HG03066 (cell line): Measurements from ENCODE around the gene PANK2.
"Not testable (repeated sequence)": the region's sequence is repeated elsewhere in the genome, so short reads cannot be mapped to it uniquely, and the experiment has no call there.

ENCODE experiments used
- ATAC-seq: cut with Tn5 transposase; IDR thresholded peaks from one replicate; pipeline ENCODE4 v1.9.1; 2021; ENCODE audit warnings: low read depth; ENCODE audit not compliant: unreplicated experiment

The PANK2 gene

DNA sequence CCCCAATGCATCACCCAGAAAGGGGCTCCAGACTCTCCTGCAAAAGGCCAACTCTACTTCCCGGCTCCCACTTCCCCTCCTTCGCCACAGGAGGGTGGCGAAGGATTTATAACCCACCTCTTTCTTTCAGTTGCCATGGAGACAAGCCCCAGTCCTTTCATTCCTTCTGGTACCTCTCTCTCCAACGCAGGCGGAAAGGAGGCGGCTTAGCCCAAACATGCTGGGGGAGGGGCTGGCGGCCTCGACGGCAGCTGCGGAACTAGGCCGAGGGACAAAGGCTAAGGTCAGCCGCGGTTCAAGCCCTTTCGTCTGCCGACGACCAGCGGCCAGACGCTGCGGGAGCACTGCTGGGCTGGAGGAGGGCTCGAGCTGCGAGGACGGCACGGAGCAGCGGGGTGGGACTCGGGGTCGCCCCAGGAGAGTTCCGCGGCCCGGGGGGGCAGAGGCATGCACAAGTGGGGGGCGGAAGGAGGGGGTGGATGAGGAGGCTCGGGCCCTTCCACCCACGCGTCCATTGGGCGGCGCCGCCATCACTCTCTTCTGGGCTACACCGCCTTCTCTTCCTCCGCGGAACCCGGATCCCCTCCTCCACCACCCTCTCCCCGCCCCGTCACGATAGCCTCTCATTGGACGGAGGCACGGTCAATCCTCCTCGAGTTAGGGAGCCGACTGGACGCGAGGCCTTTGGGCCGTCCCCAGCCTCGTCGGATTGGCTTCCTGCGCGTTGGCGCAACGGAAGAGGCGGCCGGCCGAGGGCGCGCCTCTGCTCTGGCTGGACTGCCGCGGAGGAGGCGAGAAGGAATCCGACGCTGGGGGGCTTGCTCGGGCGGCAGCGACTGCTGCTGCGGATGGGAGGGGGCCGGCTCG, at the start of gene PANK2:
PANK2 (plus strand) TSS at position 766 of the 867 bp plus-strand sequence.
- peak; percentile 94 for ATAC-seq

DNA sequence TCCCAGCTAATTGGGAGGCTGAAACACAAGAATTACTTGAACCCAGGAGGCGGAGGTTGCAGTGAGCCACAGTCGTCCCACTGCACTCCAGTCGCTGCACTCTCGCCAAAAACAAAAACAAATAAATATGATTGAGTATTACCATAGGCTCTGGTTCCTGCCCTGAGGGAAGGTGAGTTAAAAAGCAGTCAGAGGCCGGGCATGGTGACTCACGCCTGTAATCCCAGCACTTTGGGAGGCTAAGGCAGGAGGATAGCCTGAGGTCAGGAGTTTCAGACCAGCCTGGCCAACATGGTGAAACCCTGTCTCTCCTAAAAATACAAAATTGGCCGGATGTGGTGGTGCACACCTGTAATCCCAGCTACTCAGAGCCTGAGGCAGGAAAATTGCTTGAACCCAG, 49.0 kb upstream of the PANK2 start:
- not testable (repeated sequence) for ATAC-seq

DNA sequence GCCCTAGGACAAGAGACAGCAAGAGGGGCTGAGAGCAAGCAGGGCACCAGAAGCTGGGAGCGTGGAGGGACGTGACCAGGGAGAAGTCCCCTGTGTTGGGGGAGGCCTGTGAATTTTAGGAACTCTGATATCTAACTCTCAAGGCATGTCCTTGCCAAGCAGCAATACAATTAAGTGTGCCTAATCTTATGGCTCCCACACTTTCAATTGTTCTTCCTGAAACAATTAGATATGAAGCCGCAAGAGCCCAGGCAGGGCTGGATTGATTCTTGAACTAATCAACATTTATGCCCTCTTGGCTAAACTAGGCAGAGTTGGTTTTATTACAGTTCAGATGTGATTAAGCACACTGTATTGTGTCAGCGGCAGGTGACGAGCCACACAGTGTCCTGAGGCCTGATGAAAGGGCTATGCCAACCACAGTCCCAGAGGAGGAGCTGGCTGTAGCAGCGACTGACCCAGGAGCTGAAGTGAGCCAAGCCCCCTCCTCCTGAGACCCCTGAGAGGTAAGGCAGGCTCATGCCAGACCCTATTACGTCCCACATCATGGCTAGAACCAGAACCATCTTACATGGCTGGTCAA, 46.7 kb upstream of the PANK2 start:
- no peak for ATAC-seq

DNA sequence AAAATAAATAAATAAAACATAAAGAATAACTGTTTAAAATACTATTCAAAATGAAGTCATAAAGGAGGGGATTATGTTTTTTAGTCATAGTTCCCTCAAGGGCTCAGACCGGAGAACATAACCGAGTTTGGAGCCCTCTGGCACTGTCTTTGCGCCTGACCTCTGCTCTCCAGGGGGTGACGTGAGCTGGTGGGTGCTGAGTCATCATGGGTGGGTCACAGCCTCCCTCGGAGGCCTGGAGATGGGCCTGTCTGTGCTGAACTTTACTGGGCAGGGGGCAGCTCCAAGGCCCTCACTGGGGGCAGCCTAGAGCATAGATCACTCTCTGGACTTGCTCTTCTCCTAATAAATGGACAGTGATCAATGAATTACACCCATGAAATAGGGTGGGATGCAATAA, 45.7 kb upstream of the PANK2 start:
- ATAC-seq, result no peak

DNA sequence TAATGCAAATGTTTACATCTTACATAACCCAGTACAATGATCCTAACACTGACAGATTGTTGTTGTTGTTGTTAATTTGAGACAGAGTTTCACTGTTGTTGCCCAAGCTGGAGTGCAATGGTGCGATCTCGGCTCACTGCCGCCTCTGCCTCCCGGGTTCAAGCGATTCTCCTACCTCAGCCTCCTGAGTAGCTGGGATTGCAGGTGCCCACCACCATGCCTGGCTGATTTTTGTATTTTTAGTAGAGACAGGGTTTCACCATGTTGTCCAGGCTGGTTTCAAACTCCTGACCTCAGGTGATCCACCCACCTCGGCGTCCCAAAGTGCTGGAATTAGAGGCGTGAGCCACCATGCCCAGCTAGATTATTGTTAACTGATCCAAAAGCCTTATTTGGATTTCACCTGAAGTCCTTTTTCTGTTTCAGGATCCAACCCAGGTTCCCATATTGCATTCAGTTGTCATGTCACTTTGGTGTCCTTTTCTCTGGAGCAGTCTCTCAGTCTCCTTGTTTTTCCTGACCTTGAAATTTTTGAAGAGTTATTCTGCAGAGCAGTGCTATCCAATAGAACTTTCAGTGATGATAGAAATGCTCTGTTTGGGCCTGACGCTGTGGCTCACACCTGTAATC, 45.1 kb upstream of the PANK2 start:
- ATAC-seq, result not testable (repeated sequence)

DNA sequence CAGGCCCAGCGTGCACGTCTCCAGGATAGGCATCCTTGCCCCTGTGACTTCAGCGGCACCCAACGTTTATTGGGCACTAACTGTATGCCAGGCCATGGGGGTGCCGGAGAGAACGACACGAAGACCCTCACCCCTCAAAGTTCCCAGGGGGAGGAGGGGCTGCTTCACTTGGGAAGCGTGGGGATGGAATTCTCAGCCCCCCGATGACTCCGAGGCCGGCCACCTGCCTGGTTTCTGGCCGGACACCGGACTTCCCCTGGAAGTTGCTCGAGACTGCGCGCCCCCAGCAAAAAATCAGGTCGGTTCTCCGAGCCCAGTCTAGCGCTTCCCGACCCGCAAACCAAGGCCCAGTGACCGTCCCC, 42.8 kb upstream of the PANK2 start:
- no peak for ATAC-seq

DNA sequence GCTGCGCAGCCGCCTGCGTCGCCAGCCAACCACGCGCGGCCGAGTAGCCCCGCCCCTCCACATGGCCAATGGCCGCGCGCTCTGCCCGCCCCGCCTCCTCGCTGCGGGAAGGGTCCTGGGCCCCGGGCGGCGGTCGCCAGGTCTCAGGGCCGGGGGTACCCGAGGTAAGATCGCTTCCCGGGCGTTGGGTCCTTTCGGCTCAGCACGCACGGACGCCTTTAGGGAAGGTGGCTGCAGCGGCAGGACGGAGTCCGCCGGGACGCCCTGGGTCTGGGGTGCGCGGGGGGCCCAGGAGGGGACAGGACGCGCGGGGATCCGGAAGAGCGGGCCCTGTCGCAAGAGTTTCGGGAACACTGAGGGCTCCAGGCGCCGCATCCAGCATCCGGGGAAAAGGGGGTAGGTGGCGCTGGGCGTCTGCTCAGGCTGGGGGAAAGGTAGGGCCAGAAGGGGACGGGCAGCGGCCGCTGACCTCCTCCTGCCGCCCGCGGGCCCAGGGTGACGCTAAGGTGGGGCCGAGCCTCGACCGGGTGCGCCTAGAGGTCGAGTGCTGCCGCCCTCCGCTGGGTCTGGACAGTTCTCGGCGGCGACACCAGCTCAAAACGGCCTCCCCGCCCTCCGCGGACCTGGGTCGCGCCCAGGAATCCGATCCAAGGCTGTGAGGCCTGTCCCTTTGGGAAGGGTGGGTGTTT, 42.3 kb upstream of the PANK2 start, which contains the start of gene MAVS:
MAVS (plus strand) TSS at position 95 of the 689 bp plus-strand sequence. CDS start 7,791 bp downstream, outside the sequence.
- ATAC-seq, result peak; percentile 83

DNA sequence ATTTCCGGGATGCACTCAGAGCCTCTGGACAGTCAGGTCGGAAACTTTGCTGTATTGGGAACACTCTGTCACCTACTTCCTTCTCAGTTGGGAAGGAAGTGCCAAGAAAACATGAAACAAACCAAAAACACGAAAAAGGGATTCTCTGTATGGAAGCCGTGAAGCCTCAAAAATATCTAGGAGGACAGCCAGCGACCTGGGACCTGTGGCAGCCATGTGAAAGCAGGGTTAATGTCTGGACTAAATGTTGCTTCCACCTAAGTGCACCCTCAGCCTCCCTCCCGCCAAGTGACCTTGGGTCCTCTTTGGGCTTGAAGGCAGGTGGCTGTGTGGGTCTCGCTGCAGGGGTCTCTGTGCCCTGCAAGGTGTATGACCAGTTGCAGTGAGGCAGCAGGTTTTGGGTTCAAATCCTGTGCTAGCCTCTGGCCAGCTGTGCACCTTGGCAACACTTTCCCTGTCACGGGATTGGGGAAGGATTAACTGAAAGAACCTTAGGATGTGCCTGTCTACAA, 41.7 kb upstream of the PANK2 start:
- ATAC-seq, result no peak

DNA sequence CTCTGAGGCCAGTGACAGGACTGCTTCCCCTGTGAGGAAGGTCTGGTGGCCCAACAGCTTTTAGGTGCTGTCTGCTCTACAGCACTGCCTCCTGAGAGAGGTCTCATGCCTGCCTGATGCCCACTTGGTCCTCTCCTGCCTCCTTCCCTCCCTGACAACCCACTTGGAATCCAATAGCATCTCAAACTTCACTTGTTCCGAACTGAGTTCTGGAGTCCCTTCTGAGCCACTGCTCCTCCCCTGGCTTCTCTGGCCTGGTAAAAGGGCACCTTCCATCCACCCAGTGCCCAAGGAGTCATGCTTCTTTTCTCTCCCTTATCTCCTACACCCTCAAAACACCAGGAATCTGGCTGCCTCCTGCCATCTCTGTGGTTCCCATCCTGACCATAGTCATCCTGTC, 40.6 kb upstream of the PANK2 start:
- no peak for ATAC-seq

DNA sequence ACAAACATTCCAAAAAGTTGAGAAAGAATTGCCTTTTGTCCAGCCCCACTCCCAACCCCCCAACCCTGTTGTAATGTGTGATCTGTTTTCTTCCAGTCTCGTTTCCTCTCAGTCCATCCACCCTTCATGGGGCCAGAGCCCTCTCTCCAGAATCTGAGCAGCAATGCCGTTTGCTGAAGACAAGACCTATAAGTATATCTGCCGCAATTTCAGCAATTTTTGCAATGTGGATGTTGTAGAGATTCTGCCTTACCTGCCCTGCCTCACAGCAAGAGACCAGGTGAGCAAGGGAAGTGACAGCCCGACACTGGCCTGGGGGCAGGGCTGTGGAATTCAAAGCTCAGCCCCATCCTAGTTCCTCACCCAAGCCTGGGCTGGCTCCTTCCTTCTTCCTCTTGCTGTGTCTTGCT, 34.7 kb upstream of the PANK2 start:
- no peak for ATAC-seq

DNA sequence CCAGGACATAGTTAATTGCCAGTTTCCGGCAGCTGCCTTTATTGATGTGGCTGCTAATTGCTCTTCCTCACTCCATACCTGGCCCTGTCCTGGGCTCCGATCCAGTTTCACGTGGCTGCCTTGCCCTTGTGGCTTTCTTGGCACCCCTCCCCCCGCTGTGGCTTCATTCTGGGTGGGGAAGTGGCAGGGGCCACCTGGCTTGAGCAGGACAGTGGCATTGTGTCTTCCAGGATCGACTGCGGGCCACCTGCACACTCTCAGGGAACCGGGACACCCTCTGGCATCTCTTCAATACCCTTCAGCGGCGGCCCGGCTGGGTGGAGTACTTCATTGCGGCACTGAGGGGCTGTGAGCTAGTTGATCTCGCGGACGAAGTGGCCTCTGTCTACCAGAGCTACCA, 31.8 kb upstream of the PANK2 start:
- no peak for ATAC-seq

DNA sequence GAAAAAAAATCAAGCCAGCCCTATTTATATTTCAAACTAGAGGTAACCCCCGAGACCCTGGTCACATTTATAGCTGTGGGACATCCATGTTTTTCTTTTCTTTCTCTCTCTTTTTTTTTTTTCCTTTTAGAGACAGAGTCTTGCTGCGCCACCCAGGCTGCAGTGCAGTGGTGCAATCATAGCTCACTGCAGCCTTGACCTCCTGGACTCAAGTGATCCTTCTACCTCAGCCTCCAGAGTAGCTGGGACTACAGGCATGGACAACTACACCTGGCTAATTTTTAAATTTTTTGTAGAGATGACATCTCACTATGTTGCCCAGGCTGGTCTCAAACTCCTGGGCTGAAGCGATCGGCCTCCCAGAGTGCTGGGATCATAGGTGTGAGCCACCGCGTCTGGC, 30.5 kb upstream of the PANK2 start:
- ATAC-seq, result no peak

DNA sequence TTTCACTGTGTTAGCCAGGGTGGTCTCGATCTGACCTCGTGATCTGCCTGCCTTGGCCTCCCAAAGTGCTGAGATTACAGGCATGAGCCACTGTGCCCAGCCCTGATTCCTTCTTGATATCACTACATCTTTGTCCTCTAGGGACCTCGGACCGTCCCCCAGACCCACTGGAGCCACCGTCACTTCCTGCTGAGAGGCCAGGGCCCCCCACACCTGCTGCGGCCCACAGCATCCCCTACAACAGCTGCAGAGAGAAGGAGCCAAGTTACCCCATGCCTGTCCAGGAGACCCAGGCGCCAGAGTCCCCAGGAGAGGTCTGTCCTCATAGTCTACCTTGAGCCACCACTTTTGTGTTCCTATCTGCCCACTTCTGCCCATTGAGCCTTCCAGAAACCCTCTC, 28.0 kb upstream of the PANK2 start:
- no peak for ATAC-seq

DNA sequence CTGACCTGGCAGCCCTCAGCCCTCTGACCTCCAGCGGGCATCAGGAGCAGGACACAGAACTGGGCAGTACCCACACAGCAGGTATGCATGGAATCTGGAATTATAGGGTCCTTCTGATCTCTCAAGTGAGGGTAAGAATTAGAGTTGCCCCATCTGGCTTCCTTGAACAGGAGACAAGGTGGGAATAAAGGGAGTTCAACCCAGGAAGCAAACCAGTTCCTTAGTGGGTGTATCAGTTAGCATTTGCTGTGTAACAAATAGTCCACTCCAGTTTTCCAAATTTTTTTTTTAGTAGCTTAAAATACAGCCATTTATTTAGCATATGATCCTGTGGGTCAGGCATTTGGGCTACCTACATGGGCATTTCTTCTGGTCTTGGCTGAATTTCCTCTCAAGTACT, 26.9 kb upstream of the PANK2 start:
- no peak for ATAC-seq

DNA sequence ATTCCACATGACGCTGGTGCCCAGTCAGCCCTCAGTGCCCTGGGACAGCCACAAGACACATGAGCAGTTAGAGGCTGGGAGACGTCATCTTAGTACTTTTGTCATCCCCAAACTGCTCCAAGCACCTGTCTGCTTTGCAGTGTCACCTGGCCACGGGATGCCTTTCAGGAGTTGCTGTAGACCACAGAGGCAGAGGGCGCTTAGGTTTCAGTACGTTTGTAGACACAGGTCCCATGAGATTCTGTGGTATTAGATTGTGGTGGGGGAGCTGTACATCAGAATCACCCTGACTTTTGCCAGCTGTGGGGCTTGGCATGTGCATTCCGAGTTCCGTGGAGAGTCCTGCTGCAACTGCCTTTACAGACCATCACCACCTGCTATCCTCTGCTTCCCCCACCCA, 25.9 kb upstream of the PANK2 start:
- no peak for ATAC-seq

DNA sequence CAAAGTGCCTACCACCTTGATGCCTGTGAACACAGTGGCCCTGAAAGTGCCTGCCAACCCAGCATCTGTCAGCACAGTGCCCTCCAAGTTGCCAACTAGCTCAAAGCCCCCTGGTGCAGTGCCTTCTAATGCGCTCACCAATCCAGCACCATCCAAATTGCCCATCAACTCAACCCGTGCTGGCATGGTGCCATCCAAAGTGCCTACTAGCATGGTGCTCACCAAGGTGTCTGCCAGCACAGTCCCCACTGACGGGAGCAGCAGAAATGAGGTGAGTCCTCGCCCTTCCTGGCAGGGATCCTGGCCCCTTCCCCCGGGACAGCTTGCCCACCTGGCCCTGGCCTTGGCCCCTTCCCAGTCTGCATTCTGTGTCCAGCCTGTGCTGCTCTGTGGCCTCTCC, 24.7 kb upstream of the PANK2 start:
- no peak for ATAC-seq

DNA sequence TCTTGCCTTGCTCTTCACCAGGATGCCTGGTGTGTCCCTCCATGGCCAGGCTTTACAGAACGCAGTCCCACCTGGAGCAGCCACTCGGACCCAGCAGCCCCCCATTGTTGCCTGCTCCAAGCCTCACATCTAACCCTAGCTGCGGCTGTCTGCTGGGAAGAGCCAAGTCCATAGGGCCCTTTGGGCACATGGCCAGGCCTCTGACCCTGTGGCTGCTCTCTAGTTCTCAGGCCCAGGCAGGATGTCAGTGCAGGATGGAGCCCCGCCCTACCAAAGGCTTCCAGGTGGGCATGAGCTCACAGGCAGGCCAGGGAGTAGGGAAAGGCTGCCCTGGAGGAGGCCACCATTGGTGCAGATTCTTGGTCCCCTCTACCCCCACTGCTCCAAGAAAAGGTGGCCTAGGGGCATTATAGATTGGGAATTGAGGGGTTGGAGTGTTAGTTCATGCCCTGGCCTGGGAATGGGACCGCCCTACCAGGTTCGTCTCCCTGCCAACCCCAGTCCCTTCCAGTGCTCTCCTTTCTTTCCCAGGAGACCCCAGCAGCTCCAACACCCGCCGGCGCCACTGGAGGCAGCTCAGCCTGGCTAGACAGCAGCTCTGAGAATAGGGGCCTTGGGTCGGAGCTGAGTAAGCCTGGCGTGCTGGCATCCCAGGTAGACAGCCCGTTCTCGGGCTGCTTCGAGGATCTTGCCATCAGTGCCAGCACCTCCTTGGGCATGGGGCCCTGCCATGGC, 23.9 kb upstream of the PANK2 start:
- no peak for ATAC-seq

DNA sequence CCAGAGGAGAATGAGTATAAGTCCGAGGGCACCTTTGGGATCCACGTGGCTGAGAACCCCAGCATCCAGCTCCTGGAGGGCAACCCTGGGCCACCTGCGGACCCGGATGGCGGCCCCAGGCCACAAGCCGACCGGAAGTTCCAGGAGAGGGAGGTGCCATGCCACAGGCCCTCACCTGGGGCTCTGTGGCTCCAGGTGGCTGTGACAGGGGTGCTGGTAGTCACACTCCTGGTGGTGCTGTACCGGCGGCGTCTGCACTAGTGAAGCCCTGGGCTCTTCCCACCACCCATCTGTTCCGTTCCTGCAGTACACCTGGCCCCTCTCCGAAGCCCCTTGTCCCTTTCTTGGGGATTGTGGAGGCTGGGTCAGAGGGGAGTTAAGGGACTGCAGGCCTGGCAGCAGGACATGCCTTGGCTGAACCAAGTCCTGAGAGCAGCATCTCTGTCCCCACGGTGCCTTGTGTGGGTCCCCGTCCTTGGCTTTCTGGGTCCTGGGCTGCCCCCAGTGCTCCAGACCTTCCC, 23.2 kb upstream of the PANK2 start:
- ATAC-seq, result no peak

DNA sequence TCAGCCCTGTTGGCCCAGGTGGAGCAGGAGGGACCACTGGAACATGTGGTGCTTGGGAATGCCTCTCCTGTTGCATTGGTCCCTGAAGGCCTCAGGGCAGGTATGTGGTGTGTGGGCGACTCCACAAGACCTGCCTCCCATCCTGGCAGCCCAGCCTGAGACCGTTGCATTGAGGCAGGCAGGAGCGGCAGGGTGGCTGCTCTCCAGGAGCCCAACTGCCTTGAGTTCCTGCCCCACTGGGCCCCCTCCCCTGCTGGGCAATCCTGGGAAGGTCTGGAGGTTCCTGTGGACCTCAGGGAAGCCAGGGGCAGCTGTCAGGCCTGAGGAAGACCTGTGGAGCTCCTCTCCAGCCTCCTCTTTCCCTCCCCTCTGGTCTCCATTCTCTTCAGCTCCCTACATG, 22.7 kb upstream of the PANK2 start:
- ATAC-seq, result no peak

DNA sequence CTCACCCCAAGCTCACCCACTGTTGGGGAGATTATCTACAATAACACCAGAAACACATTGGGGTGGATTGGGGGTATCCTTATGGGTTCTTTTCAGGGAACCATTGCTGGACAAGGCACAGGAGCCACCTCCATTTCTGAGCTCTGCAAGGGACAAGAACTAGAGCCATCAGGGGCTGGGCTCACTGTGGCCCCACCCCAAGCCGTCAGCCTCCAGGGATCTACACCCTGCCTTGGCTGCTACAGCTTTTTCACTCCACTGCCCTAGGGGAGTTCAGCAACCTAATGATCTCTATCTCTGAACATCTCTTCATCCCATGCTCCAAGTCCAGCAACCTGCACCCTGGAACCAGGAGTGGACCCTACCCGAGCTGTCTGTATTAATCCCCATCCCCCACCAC, 21.4 kb upstream of the PANK2 start:
- no peak for ATAC-seq
